ENCODE results near the gene GSTA5.
"Not testable (repeated sequence)": the region's sequence is repeated elsewhere in the genome, so short reads cannot be mapped to it uniquely, and the experiment has no call there.

The GSTA5 gene

DNA sequence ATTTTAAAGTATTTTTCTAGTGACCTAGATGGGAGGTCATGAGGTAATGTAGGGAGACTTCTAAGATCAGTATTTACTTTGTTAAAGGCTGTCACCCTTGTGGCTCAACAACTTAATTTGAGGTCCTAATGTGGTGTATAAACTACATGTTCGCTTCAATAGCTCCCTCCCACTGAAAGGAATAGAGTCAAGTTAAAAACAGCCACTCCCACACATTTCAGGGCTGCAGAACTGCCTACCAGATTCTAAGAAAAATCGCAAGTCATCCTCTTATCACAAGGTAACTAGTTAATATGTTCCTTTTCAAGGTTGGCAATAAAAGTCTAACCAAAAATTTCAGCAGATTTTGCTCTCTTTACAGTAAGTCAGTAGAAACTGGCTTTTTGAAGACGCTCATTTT, 52.1 kb downstream of the GSTA5 start:
- no peak for DNase-seq (ENCODE audit: low spot score)

DNA sequence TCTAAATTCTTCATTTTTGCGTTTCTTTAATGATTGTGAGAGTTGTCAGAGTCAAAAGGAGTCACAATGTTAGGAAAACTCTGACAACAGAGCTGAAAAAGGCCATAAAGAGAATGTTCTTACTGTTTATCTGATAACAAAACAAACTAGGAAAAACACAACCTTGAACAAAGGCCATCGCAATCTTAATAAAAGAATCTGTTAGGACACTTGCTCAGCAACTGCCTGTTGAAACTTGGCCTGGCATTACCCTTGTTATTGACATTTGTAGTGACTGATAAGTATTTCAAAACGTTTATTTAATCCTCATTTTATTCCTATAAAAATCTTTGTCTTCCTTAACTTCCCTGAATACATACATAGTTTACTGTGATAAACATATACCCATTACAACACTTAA, 52.7 kb downstream of the GSTA5 start:
- DNase-seq (ENCODE audit: low spot score), result no peak

DNA sequence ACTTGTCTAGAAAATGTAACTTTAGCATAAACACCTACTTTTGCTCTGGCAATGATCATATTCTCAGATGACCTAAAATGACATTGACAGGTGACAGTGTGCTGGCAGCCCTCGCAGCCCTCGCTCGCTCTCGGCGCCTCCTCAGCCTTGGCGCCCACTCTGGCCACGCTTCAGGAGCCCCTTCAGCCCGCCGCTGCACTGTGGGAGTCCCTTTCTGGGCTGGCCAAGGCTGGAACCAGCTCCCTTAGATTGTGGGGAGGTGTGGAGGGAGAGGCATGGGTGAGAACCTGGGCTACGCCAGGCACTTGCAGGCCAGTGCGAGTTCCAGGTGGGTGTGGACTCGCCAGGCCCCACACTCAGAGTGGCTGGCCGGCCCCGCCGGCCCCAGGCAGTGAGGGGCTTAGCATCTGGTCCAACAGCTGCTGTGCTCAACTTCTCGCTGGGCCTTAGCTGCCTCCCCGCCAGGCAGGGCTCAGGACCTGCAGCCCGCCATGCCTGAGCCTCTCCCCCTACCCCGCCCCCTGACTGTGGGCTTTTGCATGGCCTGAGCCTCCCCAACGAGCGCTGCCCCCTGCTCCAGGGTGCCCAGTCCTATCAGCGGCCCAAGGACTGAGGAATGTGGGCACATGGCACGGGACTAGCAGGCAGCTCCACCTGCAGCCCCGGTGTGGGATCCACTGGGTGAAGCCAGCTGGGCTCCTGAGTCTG, 54.2 kb downstream of the GSTA5 start:
- DNase-seq (ENCODE audit: low spot score), result no peak

DNA sequence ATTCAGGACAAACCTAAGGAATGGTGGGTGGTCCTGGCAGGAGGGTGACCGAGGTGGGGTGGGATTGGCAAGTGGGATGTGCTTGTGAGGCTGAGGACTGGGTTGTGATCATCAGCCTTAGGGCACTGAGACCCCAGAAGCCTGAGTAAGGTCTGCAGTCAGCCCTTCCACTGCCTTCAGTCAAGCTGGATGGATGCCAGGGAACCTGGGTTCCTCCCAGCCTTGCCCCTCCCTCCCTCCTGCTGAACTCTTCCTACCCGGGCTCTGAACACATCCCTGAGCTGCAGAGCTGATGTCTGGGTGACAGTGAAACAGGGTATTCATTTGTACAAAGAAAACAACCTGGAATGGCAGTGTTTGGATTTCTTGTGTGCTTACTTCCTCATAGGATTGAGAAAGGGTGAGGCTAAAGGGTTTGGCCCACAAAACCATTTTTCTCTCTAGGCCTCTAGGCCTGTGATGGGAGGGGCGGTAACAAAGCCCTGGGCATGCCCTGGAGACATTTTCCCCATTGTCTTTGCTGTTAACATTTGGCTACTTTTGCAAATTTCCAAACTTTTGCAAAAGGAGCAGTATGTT, 57.8 kb downstream of the GSTA5 start:
- DNase-seq (ENCODE audit: low spot score), result not testable (repeated sequence)

DNA sequence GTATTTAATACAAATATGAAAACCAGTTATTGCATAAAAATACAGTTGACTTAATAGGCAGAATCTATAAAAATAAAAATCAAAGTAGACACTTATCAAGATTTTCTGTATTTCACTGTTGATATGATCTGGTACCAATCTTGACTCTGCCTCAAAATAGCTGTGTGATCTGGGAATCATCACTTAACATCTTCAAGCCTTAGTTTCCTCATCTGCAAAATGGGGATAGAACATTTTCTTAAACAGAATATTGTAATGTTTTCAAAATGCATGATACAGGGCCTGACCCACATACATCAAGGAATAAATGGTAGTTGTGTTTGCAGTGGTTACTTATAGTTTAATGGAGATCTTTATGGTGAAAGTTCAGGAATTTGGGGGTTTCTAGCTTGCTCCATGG, 58.4 kb downstream of the GSTA5 start:
- not testable (repeated sequence) for DNase-seq (ENCODE audit: low spot score)
